HEK293 (cell line): ENCODE data around the gene TSNAX.

Experiments used
- CTCF ChIA-PET: fragments of 350-600 bp; formaldehyde crosslinking; extraction: SDS; loops from one replicate; lab custom pipeline; 2021; ENCODE audit warnings: antibody characterized with exemption; lab: Yijun Ruan, JAX
- POLR2A ChIA-PET: fragments of 300-600 bp; formaldehyde crosslinking; extraction: SDS; loops from one replicate; lab custom pipeline; 2020; ENCODE audit warnings: antibody characterized with exemption, inconsistent platforms; lab: Yijun Ruan, JAX
- H3K27ac ChIP-seq: fragments of 200-500 bp; sonication (Bioruptor generic); 2 replicates; pipeline ENCODE4 v1.5.1; 2014; ENCODE audit warnings: low read depth, low read length, control low read depth, inconsistent platforms; ENCODE audit errors: extremely low read depth
- H3K36me3 ChIP-seq, 2 experiments: fragments of 200-500 bp in 1 of 2; sonication (Bioruptor generic) in 1 of 2; 1 replicate in 1 of 2; 2 replicates in 1 of 2; pipeline ENCODE4 v1.5.1; 2014 to 2017; ENCODE audit warnings: inconsistent platforms in 2 of 2, low read length in 2 of 2; ENCODE audit not compliant: control insufficient read depth in 2 of 2, insufficient read depth in 1 of 2
- H3K4me1 ChIP-seq: fragments of 200-500 bp; sonication (Bioruptor generic); 2 replicates; pipeline ENCODE4 v1.5.1; 2014; ENCODE audit warnings: mild to moderate bottlenecking, low read length, inconsistent platforms; ENCODE audit not compliant: control insufficient read depth, insufficient read depth
- H3K4me3 ChIP-seq: 2 replicates; pipeline ENCODE4 v1.5.1; 2011; ENCODE audit warnings: low read depth, mild to moderate bottlenecking, control low read depth, low read length, moderate library complexity
- H3K9me3 ChIP-seq: fragments of 200-500 bp; sonication (Bioruptor generic); 2 replicates; pipeline ENCODE4 v1.5.1; 2014; ENCODE audit warnings: low read depth, low read length, inconsistent platforms; ENCODE audit not compliant: control insufficient read depth, insufficient read depth
- ELK4 ChIP-seq: IDR thresholded peaks from 2 replicates; pipeline ENCODE4 v1.6.1; 2011; ENCODE audit warnings: mild to moderate bottlenecking, low read depth, low read length, borderline replicate concordance
- HOXC10 ChIP-seq: sonication (generic); formaldehyde crosslinking; IDR thresholded peaks from 2 replicates; pipeline ENCODE4 v1.8.1; 2023; ENCODE audit warnings: mild to moderate bottlenecking, missing genetic modification reagents
- PRDM2 ChIP-seq: fragments of 450-650 bp; formaldehyde crosslinking; IDR thresholded peaks from 2 replicates; pipeline ENCODE4 v1.5.1; 2016; ENCODE audit warnings: missing biosample characterization, missing genetic modification characterization, borderline replicate concordance
- YY2 ChIP-seq: fragments of 450-650 bp; formaldehyde crosslinking; IDR thresholded peaks from 2 replicates; pipeline ENCODE4 v1.5.1; 2016; ENCODE audit warnings: missing biosample characterization, missing genetic modification characterization
- ZNF132 ChIP-seq: fragments of 450-650 bp; formaldehyde crosslinking; IDR thresholded peaks from 2 replicates; pipeline ENCODE4 v1.5.1; 2017; ENCODE audit warnings: missing biosample characterization, missing genetic modification characterization, borderline replicate concordance
- ZNF16 ChIP-seq: fragments of 450-650 bp; formaldehyde crosslinking; IDR thresholded peaks from 2 replicates; pipeline ENCODE4 v1.5.1; 2016; ENCODE audit warnings: low read depth, missing biosample characterization, missing genetic modification characterization
- ZNF174 ChIP-seq: fragments of 450-650 bp; formaldehyde crosslinking; IDR thresholded peaks from 2 replicates; pipeline ENCODE4 v1.5.0; 2017; ENCODE audit warnings: missing biosample characterization, mild to moderate bottlenecking, missing genetic modification characterization
- ZNF280D ChIP-seq: fragments of 450-650 bp; formaldehyde crosslinking; IDR thresholded peaks from 2 replicates; pipeline ENCODE4 v1.5.1; 2016; ENCODE audit warnings: missing biosample characterization, missing genetic modification characterization
- ZNF394 ChIP-seq: fragments of 450-650 bp; formaldehyde crosslinking; IDR thresholded peaks from 2 replicates; pipeline ENCODE4 v1.5.1; 2016; ENCODE audit warnings: missing biosample characterization, missing genetic modification characterization, mild to moderate bottlenecking, moderate library complexity, borderline replicate concordance
- ZNF423 ChIP-seq: fragments of 450-650 bp; formaldehyde crosslinking; IDR thresholded peaks from 2 replicates; pipeline ENCODE4 v1.5.1; 2016; ENCODE audit warnings: missing biosample characterization, missing genetic modification characterization
- ZNF48 ChIP-seq: fragments of 450-650 bp; formaldehyde crosslinking; IDR thresholded peaks from 2 replicates; pipeline ENCODE4 v1.5.1; 2016; ENCODE audit warnings: missing biosample characterization, missing genetic modification characterization
- ZNF560 ChIP-seq: fragments of 450-650 bp; formaldehyde crosslinking; IDR thresholded peaks from 2 replicates; pipeline ENCODE4 v1.5.1; 2017; ENCODE audit warnings: missing biosample characterization, missing genetic modification characterization, borderline replicate concordance
- ZNF600 ChIP-seq: fragments of 450-650 bp; formaldehyde crosslinking; IDR thresholded peaks from 2 replicates; pipeline ENCODE4 v1.5.1; 2016; ENCODE audit warnings: missing biosample characterization, missing genetic modification characterization
- ZNF624 ChIP-seq: fragments of 450-650 bp; formaldehyde crosslinking; IDR thresholded peaks from 2 replicates; pipeline ENCODE4 v1.5.1; 2017; ENCODE audit warnings: missing biosample characterization, missing genetic modification characterization
- ZNF658 ChIP-seq: fragments of 450-650 bp; formaldehyde crosslinking; IDR thresholded peaks from 2 replicates; pipeline ENCODE4; 2016; ENCODE audit warnings: missing biosample characterization, missing genetic modification characterization
- ZNF777 ChIP-seq: fragments of 450-650 bp; formaldehyde crosslinking; IDR thresholded peaks from 2 replicates; pipeline ENCODE4 v1.5.1; 2017; ENCODE audit warnings: missing biosample characterization, missing genetic modification characterization, borderline replicate concordance
- TF ChIP-seq, protein P1 (sequence below): fragments of 450-650 bp; formaldehyde crosslinking; IDR thresholded peaks from 2 replicates; pipeline ENCODE4 v1.5.1; 2016; ENCODE audit warnings: missing biosample characterization, missing genetic modification characterization, borderline replicate concordance

TSNAX gene

DNA sequence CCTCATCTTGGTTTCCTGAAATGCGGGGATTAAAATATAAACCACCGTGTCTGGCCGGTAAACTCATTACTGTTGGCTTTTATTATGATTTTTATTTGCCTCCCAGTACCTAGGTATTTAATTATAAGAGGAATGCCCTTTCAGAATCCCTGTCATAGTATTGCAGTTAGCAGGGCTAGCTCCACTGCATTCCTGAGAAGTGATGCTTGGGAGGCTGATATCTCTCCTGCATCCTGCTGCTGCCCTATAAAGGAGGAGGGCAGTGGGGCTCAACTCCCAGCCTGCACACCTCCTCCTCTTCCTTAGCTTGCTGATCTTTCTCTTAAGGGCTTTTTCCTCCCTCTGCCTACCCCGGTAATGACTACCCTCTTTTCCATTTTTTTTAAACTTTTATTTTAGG is 78.2 kb downstream of the TSNAX start (continued):
- TF ChIP-seq PRDM2 (tag by site-specific recombination), result no peak
- TF ChIP-seq ZNF423 (tag by site-specific recombination), result no peak
- no peak for TF ChIP-seq ZNF48
- no peak for TF ChIP-seq HOXC10 (CRISPR knock-in tag)
- TF ChIP-seq YY2 (tag by site-specific recombination), result no peak
- TF ChIP-seq, all 188 proteins: peak for 0

GRCh38 chr1:231610388-231610787 is 81.9 kb downstream of the TSNAX start:
- no peaks in the 10 kb centered on the region for H3K4me1 ChIP-seq
- ChIA-PET CTCF (interaction anchor here (0.6 kb wide), 1 partner anchor 82 kb away, joined by 5 read pairs; no protein-coding TSS in a partner anchor), POLR2A (no interaction called here)
- H3K27ac ChIP-seq, result no peak overlapping the region
- no peak overlapping the region for H3K4me3 ChIP-seq
- no peaks in the 10 kb centered on the region for H3K9me3 ChIP-seq
- H3K36me3 ChIP-seq, result no peaks in the 10 kb centered on the region
- TF ChIP-seq ZNF394 (tag by site-specific recombination), result no peak
- TF ChIP-seq ZNF560 (tag by site-specific recombination), result no peak
- no peak for TF ChIP-seq ZNF174 (tag by site-specific recombination)
- no peak for TF ChIP-seq ELK4
- TF ChIP-seq ZNF624 (tag by site-specific recombination), result no peak
- no peak for TF ChIP-seq ZNF658
- no peak for TF ChIP-seq ZNF16 (tag by site-specific recombination)
- TF ChIP-seq ZNF600 (tag by site-specific recombination), result no peak
- TF ChIP-seq ZNF132 (tag by site-specific recombination), result no peak
- TF ChIP-seq, protein P1, sequence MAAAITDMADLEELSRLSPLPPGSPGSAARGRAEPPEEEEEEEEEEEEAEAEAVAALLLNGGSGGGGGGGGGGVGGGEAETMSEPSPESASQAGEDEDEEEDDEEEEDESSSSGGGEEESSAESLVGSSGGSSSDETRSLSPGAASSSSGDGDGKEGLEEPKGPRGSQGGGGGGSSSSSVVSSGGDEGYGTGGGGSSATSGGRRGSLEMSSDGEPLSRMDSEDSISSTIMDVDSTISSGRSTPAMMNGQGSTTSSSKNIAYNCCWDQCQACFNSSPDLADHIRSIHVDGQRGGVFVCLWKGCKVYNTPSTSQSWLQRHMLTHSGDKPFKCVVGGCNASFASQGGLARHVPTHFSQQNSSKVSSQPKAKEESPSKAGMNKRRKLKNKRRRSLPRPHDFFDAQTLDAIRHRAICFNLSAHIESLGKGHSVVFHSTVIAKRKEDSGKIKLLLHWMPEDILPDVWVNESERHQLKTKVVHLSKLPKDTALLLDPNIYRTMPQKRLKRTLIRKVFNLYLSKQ (tag by site-specific recombination), result no peak
- TF ChIP-seq ZNF777 (tag by site-specific recombination), result no peak
- TF ChIP-seq ZNF280D (tag by site-specific recombination), result no peak
